Measurements from ENCODE around the gene CAMSAP2.
"Not testable (repeated sequence)": the region's sequence is repeated elsewhere in the genome, so short reads cannot be mapped to it uniquely, and the experiment has no call there.

GRCh38 chr1:200750749-200751148 is 12.1 kb downstream of the CAMSAP2 start:
- not testable (repeated sequence) for TF ChIP-seq SIRT6 (IDR thresholded peaks at IDR 0.05; ENCODE audit: low read length); GABPA (IDR thresholded peaks at IDR 0.05; ENCODE audit: borderline replicate concordance, insufficient read depth, low read length); POLR2AphosphoS5 (IDR thresholded peaks at IDR 0.05; ENCODE audit: low read depth, low read length); MAX (IDR thresholded peaks at IDR 0.05); RAD21 (IDR thresholded peaks at IDR 0.05 in 1 of 2, conservative IDR thresholded peaks at IDR 0.05 in 1 of 2; ENCODE audit: low read depth in 2 of 2, low read length in 2 of 2); CTCF (IDR thresholded peaks at IDR 0.05; ENCODE audit: control extremely low read depth in 1 of 3, insufficient read depth in 1 of 3, low read depth in 1 of 3, low read length in 3 of 3); USF2 (IDR thresholded peaks at IDR 0.05; ENCODE audit: low read length); ATF2 (IDR thresholded peaks at IDR 0.05; ENCODE audit: low read length); EZH2 (IDR thresholded peaks at IDR 0.05; ENCODE audit: low read depth, low read length, severe bottlenecking); JUN (IDR thresholded peaks at IDR 0.05; ENCODE audit: low read depth, low read length); ZNF274 (IDR thresholded peaks at IDR 0.05; ENCODE audit: borderline replicate concordance, extremely low read depth, low read length)
